ENCODE measurements around the gene KIR3DL2.

GRCh38 chr19:54804101-54804500, 46.1 kb upstream of the KIR3DL2 start:
- TF ChIP-seq, protein P1, sequence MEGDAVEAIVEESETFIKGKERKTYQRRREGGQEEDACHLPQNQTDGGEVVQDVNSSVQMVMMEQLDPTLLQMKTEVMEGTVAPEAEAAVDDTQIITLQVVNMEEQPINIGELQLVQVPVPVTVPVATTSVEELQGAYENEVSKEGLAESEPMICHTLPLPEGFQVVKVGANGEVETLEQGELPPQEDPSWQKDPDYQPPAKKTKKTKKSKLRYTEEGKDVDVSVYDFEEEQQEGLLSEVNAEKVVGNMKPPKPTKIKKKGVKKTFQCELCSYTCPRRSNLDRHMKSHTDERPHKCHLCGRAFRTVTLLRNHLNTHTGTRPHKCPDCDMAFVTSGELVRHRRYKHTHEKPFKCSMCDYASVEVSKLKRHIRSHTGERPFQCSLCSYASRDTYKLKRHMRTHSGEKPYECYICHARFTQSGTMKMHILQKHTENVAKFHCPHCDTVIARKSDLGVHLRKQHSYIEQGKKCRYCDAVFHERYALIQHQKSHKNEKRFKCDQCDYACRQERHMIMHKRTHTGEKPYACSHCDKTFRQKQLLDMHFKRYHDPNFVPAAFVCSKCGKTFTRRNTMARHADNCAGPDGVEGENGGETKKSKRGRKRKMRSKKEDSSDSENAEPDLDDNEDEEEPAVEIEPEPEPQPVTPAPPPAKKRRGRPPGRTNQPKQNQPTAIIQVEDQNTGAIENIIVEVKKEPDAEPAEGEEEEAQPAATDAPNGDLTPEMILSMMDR (IDR thresholded peaks at IDR 0.05): no peak
- no peak for TF ChIP-seq ZFX (IDR thresholded peaks at IDR 0.05; ENCODE audit: borderline replicate concordance)

All from 22Rv1 (cell line).